ENCODE results near the gene THOC6.

- TF ChIP-seq CHD7 (IDR thresholded peaks at IDR 0.05; ENCODE audit: low read depth, low read length): no peak
- TF ChIP-seq ZNF3 (CRISPR knock-in tag; IDR thresholded peaks at IDR 0.05): no peak
- no peak for TF ChIP-seq FOXJ3 (CRISPR knock-in tag; IDR thresholded peaks at IDR 0.05)
- no peak for TF ChIP-seq CTCF (IDR thresholded peaks at IDR 0.05 in 2 of 3, conservative IDR thresholded peaks at IDR 0.05 in 1 of 3; ENCODE audit: insufficient read depth in 2 of 3, low read depth in 1 of 3, low read length in 3 of 3)
- no peak for TF ChIP-seq MBD2 (IDR thresholded peaks at IDR 0.05; ENCODE audit: borderline replicate concordance, low read depth)
- TF ChIP-seq ILF3 (IDR thresholded peaks at IDR 0.05; ENCODE audit: borderline replicate concordance): no peak
- no peak for TF ChIP-seq ZC3H11A (IDR thresholded peaks at IDR 0.05; ENCODE audit: low read depth, low read length)
Observed at GRCh38 chr16:2982402-2982801, 41.4 kb upstream of the THOC6 start.

Measured in K562 (cell line).